GM19023 (cell line): ENCODE data around the gene HSBP1L1.

Experiments
- ATAC-seq: cut with Tn5 transposase; IDR thresholded peaks from one replicate; pipeline ENCODE4 v1.9.1; 2021; ENCODE audit warnings: mild to moderate bottlenecking, moderate library complexity; ENCODE audit not compliant: unreplicated experiment

Gene HSBP1L1

DNA sequence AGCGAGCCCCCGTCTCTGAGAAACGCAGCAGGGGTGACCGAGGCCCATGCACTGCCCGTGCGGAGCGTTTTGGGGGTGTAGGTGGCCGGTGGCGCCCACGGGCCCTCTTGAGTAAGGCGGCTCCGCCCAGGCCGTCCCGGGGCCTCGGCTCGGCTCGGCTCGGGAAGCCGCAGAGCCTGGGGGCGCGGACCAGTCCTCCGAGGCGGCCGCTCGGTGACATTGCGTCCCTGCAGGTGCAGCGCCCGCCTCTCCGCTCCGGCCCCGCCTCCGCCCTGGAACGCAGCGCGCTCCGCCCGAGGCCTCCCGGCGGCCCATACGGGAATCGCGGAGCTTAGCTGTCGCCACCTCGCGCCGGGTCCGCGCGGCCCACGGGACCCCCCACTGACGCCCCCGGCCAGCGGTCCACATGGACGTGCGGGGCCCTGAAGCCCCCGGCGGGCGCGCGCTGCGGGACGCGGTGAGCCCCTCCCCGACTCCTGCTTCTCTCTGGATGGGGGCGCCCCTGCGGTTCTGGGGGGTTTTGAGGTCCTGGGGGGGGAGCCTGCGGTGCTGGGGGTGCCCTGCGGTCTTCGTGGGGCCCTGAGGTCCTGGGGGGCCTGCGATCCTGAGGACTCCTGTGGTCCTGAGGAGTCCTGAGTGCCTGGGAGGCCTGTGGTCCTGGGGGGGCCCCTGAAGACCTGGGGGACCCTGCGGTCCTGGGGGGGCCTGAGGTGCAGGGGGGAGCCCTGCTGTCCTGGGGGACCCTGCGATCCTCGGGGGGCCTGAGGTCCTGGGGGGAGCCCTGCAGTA lies at the start of gene HSBP1L1:
Gene HSBP1L1 (plus strand): TSS at position 314 of the 789 bp plus-strand sequence. CDS start 93 bp downstream, at position 407.
- peak; percentile 67 for ATAC-seq

DNA sequence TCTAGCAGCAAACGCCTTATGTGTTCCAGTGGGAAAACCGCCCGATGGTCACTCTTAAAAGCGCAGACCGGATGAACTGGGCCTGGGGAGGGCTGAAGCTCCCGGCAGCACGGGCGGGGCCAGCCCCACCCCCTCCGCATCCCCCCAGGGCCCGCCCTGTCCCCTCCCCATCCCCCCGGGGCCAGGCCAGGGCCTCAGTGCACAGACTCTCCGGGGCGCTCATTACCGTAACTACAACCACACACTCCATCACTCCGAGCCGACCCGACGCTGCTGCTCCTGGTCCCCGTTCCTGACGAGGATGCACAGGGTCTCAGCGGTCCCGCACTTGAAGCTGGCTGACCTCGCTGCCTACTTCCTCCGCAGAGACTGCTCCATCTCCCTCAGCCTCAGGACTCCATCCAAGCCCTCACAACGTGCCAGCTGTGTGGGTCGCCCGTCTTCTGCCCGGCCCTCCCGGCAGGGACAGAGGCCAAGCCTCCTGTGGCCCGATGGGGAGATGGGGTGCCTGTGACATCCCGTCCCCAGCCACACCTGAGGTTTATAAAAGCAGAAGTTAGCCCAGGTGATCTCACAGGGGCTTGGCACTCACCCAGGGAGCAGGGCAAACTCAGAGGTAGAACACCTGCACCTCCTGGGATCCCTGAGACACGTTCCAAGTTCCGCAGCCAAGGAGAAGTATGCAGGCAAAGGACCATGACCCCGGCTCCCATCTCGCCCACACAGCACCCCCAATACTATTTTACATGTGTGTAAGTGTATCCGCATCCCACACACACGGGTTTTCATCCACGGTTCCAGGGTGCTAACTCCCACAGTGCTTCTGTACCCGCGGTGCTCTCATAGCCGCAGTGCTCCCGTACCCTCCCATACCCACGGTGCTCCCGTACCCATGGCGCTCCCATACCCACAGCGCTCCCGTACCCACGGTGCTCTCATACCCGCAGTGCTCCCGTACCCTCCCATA lies 49.0 kb upstream of the HSBP1L1 start:
- ATAC-seq = no peak

GRCh38 chr18:79916128-79916494 lies 48.3 kb upstream of the HSBP1L1 start:
- ATAC-seq = no peak

- no peak for ATAC-seq
These were observed 47.8 kb upstream of the HSBP1L1 start for GRCh38 chr18:79916546-79917168.

DNA sequence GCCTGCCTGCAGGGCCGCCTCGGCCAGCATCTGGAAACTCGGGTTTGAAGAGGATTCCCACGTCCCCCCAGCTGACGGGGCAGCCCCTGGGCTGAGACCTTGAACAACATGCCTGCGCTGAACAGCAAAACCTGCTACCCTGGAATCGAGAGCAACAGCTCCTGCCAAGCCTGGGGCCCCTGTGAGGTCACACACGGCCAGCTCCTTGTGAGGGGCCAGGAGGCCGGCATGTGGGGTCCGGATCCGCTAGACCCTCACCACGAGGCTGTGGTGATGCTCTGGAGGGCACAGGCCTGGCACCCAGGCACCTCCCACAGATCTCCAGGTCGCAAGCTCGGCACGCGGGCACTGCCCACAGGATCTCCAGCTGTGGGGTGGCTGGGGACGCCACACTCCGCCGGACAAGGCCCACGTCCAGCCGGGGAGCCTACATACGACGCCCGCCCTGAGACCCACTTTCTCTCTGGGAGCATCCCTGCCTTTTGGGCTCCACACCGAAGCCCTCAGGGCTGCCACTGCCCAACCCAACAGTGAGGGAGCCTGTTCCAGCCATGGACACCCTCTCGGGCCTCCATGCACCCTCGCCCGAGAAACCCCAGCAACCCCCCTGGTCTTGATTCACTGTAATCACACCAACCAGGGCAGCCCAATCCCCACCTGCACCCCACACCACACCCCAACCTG lies 47.1 kb upstream of the HSBP1L1 start:
- no peak for ATAC-seq

DNA sequence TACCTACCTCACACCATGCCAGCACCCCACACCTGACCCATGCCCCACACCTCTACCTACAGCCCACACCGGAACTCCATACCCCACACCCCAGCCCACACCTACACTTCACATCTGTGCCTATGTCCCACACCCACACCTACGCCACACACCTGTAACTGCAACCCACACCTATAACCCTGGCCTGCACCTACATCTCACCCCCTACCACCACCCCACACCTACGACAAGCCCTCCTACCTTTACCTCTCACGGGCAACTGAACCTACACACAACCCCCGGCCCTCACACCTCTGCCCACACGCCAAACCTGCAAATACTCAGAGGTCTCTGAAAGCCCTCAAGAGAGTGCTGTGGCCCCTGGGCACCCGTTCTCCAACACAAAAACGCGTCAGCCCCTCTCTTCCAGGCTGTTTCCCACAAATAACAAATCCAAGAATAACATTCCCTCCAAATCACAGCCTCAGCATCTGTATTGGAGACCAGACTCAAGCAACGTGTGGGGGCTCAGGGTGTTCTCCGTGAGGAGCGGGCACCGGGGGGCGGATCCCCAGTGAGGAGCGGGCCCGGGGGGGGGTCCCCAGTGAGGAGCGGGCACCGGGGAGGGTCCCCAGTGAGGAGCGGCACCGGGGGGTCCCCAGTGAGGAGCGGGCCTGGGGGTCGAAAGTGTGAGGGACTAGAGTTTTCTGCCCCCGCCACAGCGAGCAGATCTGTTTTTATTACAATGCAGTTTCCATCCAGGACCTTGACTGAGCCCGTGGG lies 46.4 kb upstream of the HSBP1L1 start:
- ATAC-seq = no peak

DNA sequence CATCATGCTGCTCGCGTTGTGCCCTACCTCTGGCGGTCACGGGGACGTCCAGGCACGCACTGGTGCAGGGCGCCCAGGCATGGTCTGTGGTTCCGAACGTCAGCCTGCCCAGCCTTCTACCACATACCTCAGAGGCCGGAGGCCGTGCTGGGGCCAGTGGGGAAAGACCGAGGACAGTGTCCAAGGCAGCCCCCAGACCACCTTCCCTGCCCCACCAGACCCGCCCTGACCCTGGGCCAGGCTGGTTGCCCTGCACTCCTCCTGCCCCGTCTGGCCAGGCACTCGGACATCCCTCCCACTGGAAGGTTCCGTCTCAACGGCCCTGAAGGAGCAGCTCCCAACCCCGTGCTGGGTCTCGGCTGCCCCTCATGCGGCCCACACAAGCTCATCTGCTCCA lies 45.8 kb upstream of the HSBP1L1 start:
- ATAC-seq = no peak

DNA sequence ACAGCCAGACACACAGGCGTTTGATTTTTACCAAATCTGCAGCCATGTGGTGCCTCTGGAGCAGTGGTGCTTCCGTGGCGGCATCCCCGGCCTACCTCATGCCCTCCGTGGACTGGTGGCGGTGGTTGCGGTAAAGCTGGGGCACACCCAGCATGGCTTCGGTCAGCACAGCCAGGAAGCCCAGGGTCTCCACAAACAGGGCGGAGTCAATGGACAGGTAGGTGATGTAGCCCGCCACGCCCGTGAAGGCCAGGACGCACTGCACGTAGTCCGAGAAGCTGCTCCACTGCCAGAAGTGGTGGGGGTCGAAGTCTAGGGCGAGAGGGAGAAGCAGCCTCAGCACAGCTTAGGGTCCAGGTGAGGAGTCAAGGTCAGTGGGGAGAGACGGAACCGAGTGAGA lies 45.4 kb upstream of the HSBP1L1 start:
- no peak for ATAC-seq

- no peak for ATAC-seq
These were observed 42.2 kb upstream of the HSBP1L1 start for GRCh38 chr18:79921984-79922965.

DNA sequence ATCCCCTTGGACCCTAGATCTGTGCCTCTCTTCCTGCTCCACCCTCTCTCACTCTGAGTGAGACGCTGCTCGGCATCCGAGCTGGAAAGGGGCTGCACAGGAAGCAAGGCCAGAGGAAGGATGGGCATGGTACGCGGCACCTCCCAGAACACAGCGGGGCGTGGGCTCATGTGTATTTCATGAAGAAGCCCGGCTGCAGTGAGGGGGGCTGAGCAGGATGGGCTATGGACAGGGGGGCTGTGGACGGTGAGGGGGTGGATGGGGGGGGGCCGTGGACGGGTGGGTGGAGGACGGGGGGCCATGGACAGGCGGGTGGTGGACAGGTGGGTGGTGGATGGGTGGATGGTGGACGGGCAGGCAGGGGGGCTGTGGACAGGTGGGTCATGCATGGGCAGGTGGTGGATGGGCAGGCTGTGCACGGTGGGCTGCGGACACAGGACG lies 41.5 kb upstream of the HSBP1L1 start:
- ATAC-seq = no peak

GRCh38 chr18:79923896-79924585 lies 40.4 kb upstream of the HSBP1L1 start:
- ATAC-seq = no peak

DNA sequence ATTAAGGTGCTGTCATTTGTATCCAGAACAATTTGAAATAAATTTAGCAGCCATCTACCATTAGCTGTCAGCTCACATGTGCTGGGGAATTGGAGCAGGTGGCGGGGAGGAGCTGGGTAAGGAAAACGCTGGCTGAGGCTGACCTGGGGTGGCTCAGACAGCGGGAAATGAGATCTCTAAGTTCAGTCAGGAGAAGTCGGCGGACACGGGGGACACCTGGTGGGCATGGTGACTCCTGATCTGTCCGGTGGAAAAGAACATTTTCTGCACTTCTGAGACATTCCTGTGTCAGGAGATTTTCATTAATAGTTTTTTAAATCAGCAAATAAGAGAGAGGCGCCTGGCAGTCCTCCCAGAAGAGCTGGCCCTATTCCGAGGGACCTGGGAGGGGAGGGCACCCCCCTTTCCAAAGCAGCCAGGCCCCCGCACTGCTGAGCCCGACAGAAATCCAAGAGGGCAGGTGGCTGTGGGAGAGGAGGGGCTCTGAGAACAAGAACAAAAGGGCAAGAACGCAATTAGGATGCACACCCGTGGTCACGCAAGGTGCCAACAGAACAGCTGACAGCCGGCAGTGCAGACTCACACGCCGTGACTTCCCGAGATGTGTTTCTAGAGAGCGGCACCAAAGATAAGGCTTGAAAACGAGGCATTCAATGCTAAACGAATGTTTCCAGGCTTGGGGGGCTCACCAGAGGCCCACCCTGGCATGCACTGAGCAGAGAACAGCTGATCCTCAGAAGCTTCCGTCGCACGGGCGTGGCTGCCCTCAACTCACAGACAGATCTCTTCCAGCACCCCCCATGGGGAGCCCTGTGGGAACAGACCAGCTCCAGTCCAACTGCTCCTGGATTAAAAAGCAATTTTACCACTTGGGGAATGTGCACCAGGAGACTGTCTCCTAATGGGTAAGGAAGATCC lies 39.4 kb upstream of the HSBP1L1 start:
- ATAC-seq = no peak

DNA sequence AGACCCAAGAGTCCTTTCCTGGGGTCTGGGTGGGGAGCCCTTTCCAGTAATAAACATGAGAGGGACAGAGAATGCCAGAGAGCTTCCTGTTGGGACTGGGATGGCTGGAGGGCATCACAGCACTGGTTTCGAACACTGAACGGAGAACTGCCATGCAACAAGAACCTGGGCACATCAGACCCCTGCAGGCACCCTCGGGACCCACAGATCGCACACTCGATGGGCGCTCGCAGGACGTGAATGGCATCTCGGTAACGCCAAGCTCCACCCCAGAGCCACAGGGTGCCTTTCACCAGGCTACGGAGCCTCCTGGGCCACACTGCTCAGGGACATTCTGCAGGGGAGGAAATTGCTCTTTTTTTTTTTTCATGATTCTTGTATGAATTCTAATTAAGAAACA lies 38.1 kb upstream of the HSBP1L1 start:
- no peak for ATAC-seq

- ATAC-seq = no peak
These were observed 37.5 kb upstream of the HSBP1L1 start for GRCh38 chr18:79926715-79927606.

GRCh38 chr18:79927607-79928562 lies 36.6 kb upstream of the HSBP1L1 start:
- no peak for ATAC-seq
